Urothelium cell line (cell line): Measurements from ENCODE around the gene PLAC9.

ENCODE experiments used
- DNase-seq: peaks from one replicate; pipeline ENCODE4 v3.0.0; 2011; ENCODE audit warnings: low spot score, mixed read lengths
- FAIRE-seq: peaks from 2 replicates; lab custom pipeline; 2011; peaks lifted over from hg19 to GRCh38; lab: Jason Lieb, UNC

Gene PLAC9

GRCh38 chr10:80159166-80159873 is 26.8 kb downstream of the PLAC9 start:
- no peak for FAIRE-seq
- no peak for DNase-seq

GRCh38 chr10:80160361-80161320 is 28.1 kb downstream of the PLAC9 start:
- no peak for FAIRE-seq

GRCh38 chr10:80161321-80162083 is 29.0 kb downstream of the PLAC9 start:
- DNase-seq (no peak), FAIRE-seq (no peak)

More at GRCh38 chr10:80160361-80161320, 28.1 kb downstream of the PLAC9 start:
- no peak for DNase-seq

GRCh38 chr10:80163741-80164341 is 31.3 kb downstream of the PLAC9 start:
- FAIRE-seq (no peak), DNase-seq (no peak)

- FAIRE-seq (peak; percentile 32), DNase-seq (no peak)
These were observed 32.1 kb downstream of the PLAC9 start for GRCh38 chr10:80164596-80164995.

- FAIRE-seq = no peak
These were observed 32.6 kb downstream of the PLAC9 start for GRCh38 chr10:80165173-80165572.

GRCh38 chr10:80166581-80167470 is 34.3 kb downstream of the PLAC9 start:
- FAIRE-seq = no peak
- no peak for DNase-seq

More at GRCh38 chr10:80165173-80165572, 32.6 kb downstream of the PLAC9 start:
- no peak for DNase-seq

GRCh38 chr10:80167471-80168161 is 35.1 kb downstream of the PLAC9 start:
- no peak for FAIRE-seq
- DNase-seq = no peak

- DNase-seq = no peak
- no peak for FAIRE-seq
These were observed 35.6 kb downstream of the PLAC9 start for GRCh38 chr10:80168162-80168511.

- DNase-seq = no peak
- no peak for FAIRE-seq
These were observed 36.3 kb downstream of the PLAC9 start for GRCh38 chr10:80168679-80169380.

GRCh38 chr10:80170026-80170425 is 37.5 kb downstream of the PLAC9 start:
- FAIRE-seq = no peak
- DNase-seq = no peak

- DNase-seq = no peak
- no peak for FAIRE-seq
These were observed 38.1 kb downstream of the PLAC9 start for GRCh38 chr10:80170641-80171040.

- FAIRE-seq = no peak
These were observed 38.7 kb downstream of the PLAC9 start for GRCh38 chr10:80171248-80171660.

GRCh38 chr10:80172896-80173295 is 40.4 kb downstream of the PLAC9 start:
- DNase-seq (no peak), FAIRE-seq (no peak)

More at GRCh38 chr10:80171248-80171660, 38.7 kb downstream of the PLAC9 start:
- DNase-seq = no peak

GRCh38 chr10:80173466-80173865 is 40.9 kb downstream of the PLAC9 start:
- FAIRE-seq = no peak
- no peak for DNase-seq

GRCh38 chr10:80174641-80175395 is 42.3 kb downstream of the PLAC9 start:
- DNase-seq (no peak), FAIRE-seq (no peak)

GRCh38 chr10:80176526-80176925 is 44.0 kb downstream of the PLAC9 start:
- DNase-seq (no peak), FAIRE-seq (no peak)
